Activated T-helper 2 cell treated with anti-CD3 and anti-CD28 coated beads, Interferon-gamma antibody, Interleukin-2, Interleukin-4, amounts not matched to agents 10 μg/mL and 5 μg/mL and 100 μg/mL, durations not matched to agents 14 hours and 24 hours and 36 hours (primary cell): ENCODE measurements around the gene YWHAG. TPM values are rescaled to one million over a fixed set of nuclear protein-coding genes. Genes with fewer than 3 reads are reported as not detected.
"Not testable (repeated sequence)": the region's sequence is repeated elsewhere in the genome, so short reads cannot be mapped to it uniquely, and the experiment has no call there.

Source experiments
- DNase-seq: peaks from one replicate; pipeline ENCODE4 v3.0.0; 2021; ENCODE audit warnings: low spot score
- H3K27ac Mint-ChIP-seq: one replicate; pipeline ENCODE4 v1.8.0; 2021; ENCODE audit warnings: mixed read lengths
- H3K27me3 Mint-ChIP-seq: one replicate; pipeline ENCODE4 v1.8.0; 2021; ENCODE audit warnings: low read depth, mixed read lengths
- H3K36me3 Mint-ChIP-seq: one replicate; pipeline ENCODE4 v1.8.0; 2021; ENCODE audit warnings: low read depth, mixed read lengths
- H3K4me1 Mint-ChIP-seq: one replicate; pipeline ENCODE4 v1.8.0; 2021; ENCODE audit warnings: low read depth, mixed read lengths
- H3K4me3 Mint-ChIP-seq: one replicate; pipeline ENCODE4 v1.8.0; 2021; ENCODE audit warnings: low read depth, mild to moderate bottlenecking, moderate library complexity, mixed read lengths
- H3K9me3 Mint-ChIP-seq: one replicate; pipeline ENCODE4 v1.8.0; 2021; ENCODE audit warnings: mixed read lengths
- intact Hi-C: fragments of 100-400 bp; cut with micrococcal nuclease; formaldehyde crosslinking; loops from one replicate; pipeline ENCODE4 v1.15.1; 2023
- total RNA-seq: library from RNA; stranded (reverse); gene quantifications from 2 replicates; pipeline ENCODE4 v1.2.3, GENCODE V29; 2022

YWHAG gene
- total RNA-seq, result 184 and 189 TPM in 2 replicates

GRCh38 chr7:76358481-76359110, at the start of gene YWHAG:
Gene YWHAG (minus strand): TSS chr7:76358991. CDS start chr7:76358808, 183 bp downstream.
- intact Hi-C loops, result loop anchor here (1.0 to 2.0 kb wide), 4 partner anchors 16 to 40 kb away; no protein-coding TSS in a partner anchor
- Mint-ChIP-seq H3K9me3 (no peaks in the 10 kb centered on the region), H3K4me3 (peak within 1 kb of the TSS; percentile 98), H3K4me1 (peaks cover 36% of the 10 kb centered on the region), H3K36me3 (peaks cover 40% of the 10 kb centered on the region), H3K27ac (peak within 1 kb of the TSS; percentile 92), H3K27me3 (no peaks in the 10 kb centered on the region)
- DNase-seq, result peak; percentile 85

GRCh38 chr7:76408121-76408560, 49.4 kb upstream of the YWHAG start:
- intact Hi-C loops, result no loop called here
- no peaks in the 10 kb centered on the region for H3K27me3 Mint-ChIP-seq
- no peak overlapping the region for H3K27ac Mint-ChIP-seq
- peaks cover 3% of the 10 kb centered on the region for H3K36me3 Mint-ChIP-seq
- no peak for DNase-seq
- no peak overlapping the region for H3K4me3 Mint-ChIP-seq
- H3K4me1 Mint-ChIP-seq, result peaks cover 6% of the 10 kb centered on the region
- H3K9me3 Mint-ChIP-seq, result no peaks in the 10 kb centered on the region

- Mint-ChIP-seq H3K27ac (no peak overlapping the region), H3K9me3 (no peaks in the 10 kb centered on the region), H3K27me3 (no peaks in the 10 kb centered on the region), H3K4me1 (peaks cover 6% of the 10 kb centered on the region), H3K36me3 (peaks cover 3% of the 10 kb centered on the region), H3K4me3 (no peak overlapping the region)
- intact Hi-C loops, result no loop called here
- no peak for DNase-seq
Measured at GRCh38 chr7:76407718-76408117, 48.9 kb upstream of the YWHAG start.

- H3K4me1 Mint-ChIP-seq, result peaks cover 6% of the 10 kb centered on the region
- no peaks in the 10 kb centered on the region for H3K9me3 Mint-ChIP-seq
- DNase-seq, result no peak
- intact Hi-C loops, result no loop called here
- H3K27ac Mint-ChIP-seq, result no peak overlapping the region
- H3K36me3 Mint-ChIP-seq, result no peaks in the 10 kb centered on the region
- no peaks in the 10 kb centered on the region for H3K27me3 Mint-ChIP-seq
- H3K4me3 Mint-ChIP-seq, result no peak overlapping the region
Measured at GRCh38 chr7:76405738-76406137, 46.9 kb upstream of the YWHAG start.

- Mint-ChIP-seq H3K4me1 (peaks cover 6% of the 10 kb centered on the region), H3K9me3 (no peaks in the 10 kb centered on the region), H3K27me3 (no peaks in the 10 kb centered on the region), H3K27ac (no peak overlapping the region), H3K36me3 (no peaks in the 10 kb centered on the region), H3K4me3 (no peak overlapping the region)
- no peak for DNase-seq
- intact Hi-C loops, result no loop called here
Measured at GRCh38 chr7:76403780-76404494, 45.1 kb upstream of the YWHAG start.

- H3K4me3 Mint-ChIP-seq, H3K36me3 Mint-ChIP-seq, H3K27me3 Mint-ChIP-seq, intact Hi-C loops, DNase-seq, H3K4me1 Mint-ChIP-seq, H3K27ac Mint-ChIP-seq, H3K9me3 Mint-ChIP-seq: not testable (repeated sequence)
Measured at GRCh38 chr7:76403097-76403496, 44.3 kb upstream of the YWHAG start.

- Mint-ChIP-seq H3K4me1 (peaks cover 16% of the 10 kb centered on the region), H3K27ac (no peak overlapping the region), H3K36me3 (no peaks in the 10 kb centered on the region), H3K4me3 (no peak overlapping the region), H3K9me3 (no peaks in the 10 kb centered on the region), H3K27me3 (no peaks in the 10 kb centered on the region)
- DNase-seq, result no peak
- intact Hi-C loops, result no loop called here
Measured at GRCh38 chr7:76400248-76400647, 41.5 kb upstream of the YWHAG start.

GRCh38 chr7:76397409-76398183, 38.8 kb upstream of the YWHAG start:
- Mint-ChIP-seq H3K27me3 (no peaks in the 10 kb centered on the region), H3K27ac (peak overlapping the region; percentile 16), H3K4me1 (peaks cover 15% of the 10 kb centered on the region), H3K9me3 (no peaks in the 10 kb centered on the region), H3K36me3 (no peaks in the 10 kb centered on the region), H3K4me3 (peak overlapping the region; percentile 79)
- peak; percentile 73 for DNase-seq
- intact Hi-C loops, result loop anchor here (1.0 to 2.0 kb wide), 2 partner anchors 38 to 79 kb away; no protein-coding TSS in a partner anchor

- H3K27ac Mint-ChIP-seq, result no peak overlapping the region
- no peaks in the 10 kb centered on the region for H3K36me3 Mint-ChIP-seq
- H3K9me3 Mint-ChIP-seq, result no peaks in the 10 kb centered on the region
- peak overlapping the region; percentile 69 for H3K4me3 Mint-ChIP-seq
- no peak for DNase-seq
- intact Hi-C loops, result loop anchor here (1.0 to 2.0 kb wide), 2 partner anchors 38 to 78 kb away; no protein-coding TSS in a partner anchor
- H3K4me1 Mint-ChIP-seq, result peaks cover 15% of the 10 kb centered on the region
- no peaks in the 10 kb centered on the region for H3K27me3 Mint-ChIP-seq
Measured at GRCh38 chr7:76396864-76397263, 38.1 kb upstream of the YWHAG start.

GRCh38 chr7:76395965-76396726, 37.4 kb upstream of the YWHAG start:
- no peak for DNase-seq
- no peaks in the 10 kb centered on the region for H3K9me3 Mint-ChIP-seq
- no peaks in the 10 kb centered on the region for H3K36me3 Mint-ChIP-seq
- intact Hi-C loops, result loop anchor here (2.0 kb wide), 1 partner anchor 77 kb away; no protein-coding TSS in a partner anchor
- no peaks in the 10 kb centered on the region for H3K27me3 Mint-ChIP-seq
- no peak overlapping the region for H3K4me3 Mint-ChIP-seq
- H3K4me1 Mint-ChIP-seq, result peaks cover 15% of the 10 kb centered on the region
- H3K27ac Mint-ChIP-seq, result no peak overlapping the region

GRCh38 chr7:76395605-76395964, 36.8 kb upstream of the YWHAG start:
- H3K27me3 Mint-ChIP-seq, DNase-seq: not testable (repeated sequence)

GRCh38 chr7:76394957-76395356, 36.2 kb upstream of the YWHAG start:
- Mint-ChIP-seq H3K27me3 (no peaks in the 10 kb centered on the region), H3K4me3 (peak overlapping the region; percentile 3), H3K9me3 (no peaks in the 10 kb centered on the region), H3K4me1 (peaks cover 15% of the 10 kb centered on the region), H3K36me3 (no peaks in the 10 kb centered on the region), H3K27ac (no peak overlapping the region)
- no peak for DNase-seq
- intact Hi-C loops, result no loop called here

More at GRCh38 chr7:76395605-76395964, 36.8 kb upstream of the YWHAG start:
- H3K27ac Mint-ChIP-seq, H3K36me3 Mint-ChIP-seq, H3K9me3 Mint-ChIP-seq, intact Hi-C loops, H3K4me3 Mint-ChIP-seq: not testable (repeated sequence)
- H3K4me1 Mint-ChIP-seq, result peaks cover 15% of the 10 kb centered on the region
